GM19372 (cell line): ENCODE data around the gene PRRG4.
"Not testable (repeated sequence)": the region's sequence is repeated elsewhere in the genome, so short reads cannot be mapped to it uniquely, and the experiment has no call there.

Experiments used
- ATAC-seq: cut with Tn5 transposase; IDR thresholded peaks from one replicate; pipeline ENCODE4 v1.9.1; 2021; ENCODE audit warnings: mild to moderate bottlenecking, low read depth, moderate library complexity; ENCODE audit not compliant: unreplicated experiment

PRRG4 gene

DNA sequence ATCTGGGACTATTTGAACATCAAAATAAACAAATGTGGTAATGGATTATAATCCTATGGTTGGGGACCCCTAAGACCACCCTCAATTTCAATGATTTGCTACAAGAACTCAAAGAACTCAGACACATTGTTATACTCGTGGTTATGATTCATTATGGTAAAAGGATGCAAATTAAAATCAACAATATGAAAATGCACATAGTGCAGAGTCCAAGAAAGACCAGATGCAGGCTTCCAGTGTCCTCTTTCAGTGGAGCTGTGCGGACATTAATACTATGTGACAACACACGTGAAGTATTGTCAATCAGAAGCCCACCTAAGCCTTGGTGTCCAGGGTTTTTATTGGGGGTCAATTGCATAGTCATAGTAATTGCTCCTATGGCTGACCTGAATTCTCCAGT, 53.7 kb downstream of the PRRG4 start:
- no peak for ATAC-seq

GRCh38 chr11:32884023-32884422, 54.3 kb downstream of the PRRG4 start:
- ATAC-seq, result no peak

- ATAC-seq, result no peak
These were observed 55.1 kb downstream of the PRRG4 start for GRCh38 chr11:32884770-32885384.

DNA sequence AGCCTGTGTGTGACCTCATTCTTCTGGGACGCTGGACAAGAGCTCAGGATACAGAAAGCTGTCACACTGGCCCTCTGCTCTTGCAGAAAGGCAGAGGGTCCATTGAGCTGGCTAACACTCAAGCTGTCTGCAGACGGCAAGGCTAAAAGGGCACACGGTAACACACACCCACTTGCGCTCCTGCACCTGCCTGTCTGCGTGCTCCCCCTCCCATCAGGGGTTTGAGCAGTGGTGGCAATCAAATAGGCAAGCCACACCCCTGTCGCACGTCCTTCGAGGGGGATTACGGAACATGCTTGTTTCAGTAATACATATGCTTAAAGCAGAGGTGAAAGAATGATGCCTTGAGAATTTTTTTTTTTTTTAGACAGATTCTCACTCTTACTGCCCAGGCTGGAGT, 55.8 kb downstream of the PRRG4 start:
- no peak for ATAC-seq

DNA sequence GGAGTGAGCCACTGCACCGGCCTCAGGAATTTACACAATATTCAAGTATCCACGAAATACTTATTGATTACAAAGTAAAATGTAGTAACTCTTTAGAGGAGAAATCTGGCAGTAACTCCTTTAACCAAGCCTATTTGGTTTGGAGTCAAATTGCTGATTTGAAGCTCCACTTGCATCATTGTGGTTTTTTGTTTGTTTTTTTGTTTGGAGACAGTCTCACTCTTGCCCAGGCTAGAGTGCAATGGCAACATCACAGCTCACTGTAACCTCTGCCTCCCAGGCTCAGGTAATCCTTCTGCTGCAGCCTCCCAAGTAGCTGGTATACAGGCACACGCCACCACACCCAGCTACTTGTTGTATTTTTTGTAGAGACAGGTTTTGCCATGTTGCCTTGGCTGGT, 56.5 kb downstream of the PRRG4 start:
- ATAC-seq, result no peak

- ATAC-seq, result not testable (repeated sequence)
These were observed 58.1 kb downstream of the PRRG4 start for GRCh38 chr11:32887707-32888383.

DNA sequence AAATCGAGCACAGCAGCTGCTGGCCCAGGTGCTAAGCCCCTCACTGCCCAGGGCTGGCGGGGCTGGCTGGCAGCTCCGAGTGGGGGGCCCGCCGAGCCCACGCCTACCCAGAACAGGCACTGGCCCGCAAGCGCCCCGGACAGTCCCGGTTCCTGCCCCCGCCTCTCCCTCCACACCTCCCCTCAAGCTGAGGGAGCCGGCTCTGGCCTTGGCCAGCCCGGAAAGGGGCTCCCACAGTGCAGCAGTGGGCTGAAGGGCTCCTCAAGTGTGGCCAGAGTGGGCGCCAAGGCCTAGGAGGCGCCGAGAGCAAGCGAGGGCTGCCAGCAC, 58.6 kb downstream of the PRRG4 start:
- not testable (repeated sequence) for ATAC-seq

GRCh38 chr11:32888805-32889204, 59.1 kb downstream of the PRRG4 start:
- no peak for ATAC-seq

DNA sequence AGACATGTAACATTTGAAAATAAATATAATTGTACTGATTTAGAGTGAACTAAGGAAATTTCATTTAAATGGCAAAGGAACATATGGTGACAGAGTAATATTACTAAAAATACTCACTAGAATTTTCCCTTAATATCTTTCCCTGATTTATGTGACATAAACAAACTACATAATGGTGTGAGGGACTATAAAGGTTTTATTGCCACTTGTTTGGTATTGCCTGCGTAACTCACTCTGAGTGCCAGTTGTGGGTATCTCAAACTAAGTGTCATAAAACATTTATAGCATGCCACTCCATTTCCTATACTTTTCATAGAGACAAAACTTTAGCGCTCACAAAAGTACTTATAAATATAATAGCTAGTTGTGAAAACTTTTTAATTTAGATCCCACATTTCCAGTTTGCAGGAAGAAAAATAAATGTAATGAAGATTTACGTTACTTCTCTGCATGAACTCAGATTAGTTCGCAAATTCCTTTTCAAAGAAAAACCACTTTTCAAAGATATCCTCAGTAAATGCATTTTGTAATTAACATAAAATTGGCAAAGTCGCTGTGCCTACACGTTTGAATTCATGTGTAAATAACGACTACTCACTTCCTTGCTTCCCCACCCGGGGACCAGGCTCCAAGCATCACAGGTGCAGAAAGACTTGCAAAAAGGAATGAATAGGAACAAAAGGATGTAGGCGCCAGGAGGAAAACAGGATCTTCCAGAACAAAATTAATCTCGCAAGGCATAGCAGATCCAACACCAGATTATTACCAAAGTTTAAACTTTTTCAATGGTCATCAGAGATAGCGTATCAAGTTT, 61.3 kb downstream of the PRRG4 start:
- ATAC-seq, result no peak

DNA sequence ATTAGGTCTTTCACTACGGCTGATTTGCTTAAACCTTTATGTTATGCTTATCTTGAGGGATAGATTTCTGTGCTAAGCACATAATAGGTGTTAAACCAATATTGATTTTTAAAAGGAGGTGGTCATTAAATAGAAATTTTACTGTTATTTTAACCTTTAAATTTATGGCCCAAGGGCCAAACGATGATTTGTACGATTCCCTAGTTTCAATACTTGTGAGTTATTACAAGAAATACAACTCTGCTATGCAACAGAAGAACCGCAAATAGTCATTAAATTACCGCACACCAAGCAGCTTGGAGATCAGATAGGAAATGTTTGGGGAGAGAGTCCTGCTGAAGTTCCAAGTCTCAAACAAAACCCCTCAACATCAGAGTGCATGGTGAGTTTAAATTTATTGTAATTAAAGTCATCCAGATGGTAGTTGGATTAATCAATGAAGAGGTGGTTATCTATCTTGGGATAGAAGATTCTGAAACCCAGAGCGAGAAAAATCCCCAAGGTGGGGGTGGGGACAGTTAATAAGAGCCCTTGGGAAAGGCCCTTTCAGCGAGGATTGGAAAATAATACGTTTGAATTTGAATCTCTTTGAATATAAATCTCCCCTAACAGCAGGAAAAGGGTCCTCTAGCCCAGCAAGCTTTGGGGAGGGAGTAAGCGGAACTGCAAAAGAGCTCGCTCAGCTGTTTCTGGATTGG, 62.1 kb downstream of the PRRG4 start:
- no peak for ATAC-seq

- ATAC-seq, result peak; percentile 67
These were observed 62.8 kb downstream of the PRRG4 start, which contains the start of gene QSER1 for GRCh38 chr11:32892355-32893092. Gene QSER1, plus strand, starts transcription at chr11:32892811. Its CDS starts 315 bp downstream, at chr11:32893126.

DNA sequence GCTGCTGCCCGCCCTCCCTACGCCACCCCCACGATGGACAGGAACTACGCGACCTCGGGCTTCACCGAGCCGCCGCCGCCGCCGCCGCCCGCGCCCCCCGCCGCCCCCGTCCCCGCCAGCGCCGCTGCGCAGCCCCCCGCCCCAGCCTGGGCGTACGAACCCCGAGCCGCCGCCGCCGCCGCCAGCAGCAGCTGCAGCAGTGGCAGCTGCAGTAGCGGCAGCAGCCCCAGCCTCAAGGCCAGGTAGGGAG, 63.3 kb downstream of the PRRG4 start:
- no peak for ATAC-seq

DNA sequence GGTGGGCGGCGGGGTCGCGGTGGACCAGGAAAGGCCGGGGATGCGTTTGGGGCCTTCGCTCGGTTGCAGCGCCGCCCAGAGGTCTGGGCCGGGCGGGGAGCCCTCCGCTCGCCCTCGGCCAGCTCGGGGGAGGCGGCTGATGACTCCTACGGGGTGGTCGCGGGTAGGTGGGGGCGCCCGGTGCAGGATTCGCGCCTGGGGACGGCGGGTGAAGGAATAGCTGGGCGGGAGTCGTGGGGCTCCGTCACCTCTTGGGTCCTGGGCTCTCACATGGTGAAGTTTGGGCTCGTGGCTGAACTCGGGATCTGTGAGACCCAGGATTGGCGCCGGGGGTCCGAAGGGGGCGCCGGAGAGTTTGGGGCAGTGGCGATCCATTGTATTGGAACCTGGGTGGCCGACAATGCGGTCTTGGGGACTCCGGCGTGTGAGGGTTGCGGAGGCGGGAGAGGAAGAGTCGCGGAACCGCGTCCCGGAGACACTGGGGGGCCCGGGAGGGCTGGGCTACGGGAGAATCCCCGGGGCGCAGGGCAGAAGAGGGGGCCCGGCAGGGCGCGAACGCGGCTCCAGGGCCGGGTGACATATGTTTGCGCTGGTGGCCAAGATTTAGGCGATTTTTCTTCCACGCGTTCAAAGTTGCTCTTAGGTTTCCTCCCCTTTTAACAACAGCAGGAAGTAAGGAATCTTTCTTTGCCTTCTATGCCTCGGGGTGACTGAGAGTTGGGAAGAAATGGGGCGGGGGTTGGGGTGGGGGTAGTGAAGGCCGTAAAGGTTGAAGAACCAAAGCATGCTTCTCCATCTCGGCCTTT, 63.8 kb downstream of the PRRG4 start:
- ATAC-seq, result peak; percentile 31

DNA sequence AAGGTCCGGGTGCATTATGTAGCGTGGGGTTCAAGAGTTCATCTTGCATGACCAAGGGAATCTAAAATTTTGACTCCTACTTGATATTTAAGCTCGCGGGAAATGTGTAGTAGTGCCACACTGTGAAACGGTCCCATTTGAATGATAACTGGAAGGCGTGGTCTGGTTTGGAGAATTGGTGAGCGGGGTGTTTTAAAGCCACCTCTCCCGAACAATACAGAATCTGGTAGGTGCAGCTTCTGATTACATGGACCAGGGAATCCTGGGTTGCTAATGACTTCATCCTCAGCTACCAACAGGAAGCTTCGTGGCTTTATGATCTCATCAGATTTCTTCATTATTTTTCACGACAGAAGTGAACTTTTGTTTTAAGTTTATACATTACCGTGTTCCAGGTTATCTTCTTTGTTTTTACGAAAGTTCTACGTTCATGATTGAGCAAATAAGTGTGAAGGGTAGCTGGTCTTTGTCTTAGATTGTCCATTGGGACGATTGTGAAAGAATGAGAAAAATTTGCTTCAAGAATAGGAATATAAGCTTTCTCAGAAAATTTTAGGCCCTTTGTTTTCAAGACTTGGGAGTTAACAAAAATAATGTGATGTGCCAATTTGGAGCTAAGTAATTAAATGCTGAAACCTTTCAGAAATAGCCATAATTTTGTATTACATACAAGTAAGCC, 64.6 kb downstream of the PRRG4 start:
- no peak for ATAC-seq

DNA sequence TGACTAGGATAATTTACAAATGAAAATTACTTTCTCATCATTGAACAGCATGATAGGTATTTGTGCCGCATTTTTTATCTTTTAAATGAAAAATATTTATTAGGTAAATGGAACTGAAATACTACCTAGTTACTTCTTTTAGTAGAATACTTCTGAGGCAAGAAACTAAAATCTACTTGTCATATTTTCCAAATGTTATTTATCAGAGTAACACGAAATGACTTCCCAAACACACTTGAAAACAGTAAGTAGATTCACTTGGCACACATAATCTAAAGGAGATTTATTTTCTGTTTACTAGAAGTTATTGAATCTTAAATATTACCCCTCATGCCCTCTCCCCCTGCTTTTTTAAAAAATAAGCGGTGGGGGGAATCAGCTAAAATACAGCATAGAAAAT, 65.2 kb downstream of the PRRG4 start:
- ATAC-seq, result no peak

DNA sequence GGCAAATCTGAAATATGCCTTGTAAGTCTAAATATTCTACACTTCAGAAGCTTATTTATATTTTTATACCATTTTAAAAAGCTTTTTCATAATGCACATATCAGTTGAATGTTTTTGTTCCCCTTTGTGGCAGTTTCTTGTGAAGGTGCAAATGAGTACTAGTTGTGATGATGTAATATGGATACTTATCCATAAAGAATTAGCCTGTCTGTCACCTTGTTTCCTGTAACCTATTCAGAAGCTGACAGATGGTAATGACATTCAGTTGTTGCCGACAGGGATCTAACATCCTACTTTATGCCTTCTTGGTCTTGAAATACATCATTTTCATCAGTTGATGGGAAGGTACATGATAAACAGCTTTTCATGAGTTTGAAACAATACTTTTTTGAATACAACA, 65.7 kb downstream of the PRRG4 start:
- no peak for ATAC-seq

- no peak for ATAC-seq
These were observed 67.4 kb downstream of the PRRG4 start for GRCh38 chr11:32897103-32897502.

- ATAC-seq, result peak; percentile 56
These were observed 69.7 kb downstream of the PRRG4 start for GRCh38 chr11:32899438-32899837.

DNA sequence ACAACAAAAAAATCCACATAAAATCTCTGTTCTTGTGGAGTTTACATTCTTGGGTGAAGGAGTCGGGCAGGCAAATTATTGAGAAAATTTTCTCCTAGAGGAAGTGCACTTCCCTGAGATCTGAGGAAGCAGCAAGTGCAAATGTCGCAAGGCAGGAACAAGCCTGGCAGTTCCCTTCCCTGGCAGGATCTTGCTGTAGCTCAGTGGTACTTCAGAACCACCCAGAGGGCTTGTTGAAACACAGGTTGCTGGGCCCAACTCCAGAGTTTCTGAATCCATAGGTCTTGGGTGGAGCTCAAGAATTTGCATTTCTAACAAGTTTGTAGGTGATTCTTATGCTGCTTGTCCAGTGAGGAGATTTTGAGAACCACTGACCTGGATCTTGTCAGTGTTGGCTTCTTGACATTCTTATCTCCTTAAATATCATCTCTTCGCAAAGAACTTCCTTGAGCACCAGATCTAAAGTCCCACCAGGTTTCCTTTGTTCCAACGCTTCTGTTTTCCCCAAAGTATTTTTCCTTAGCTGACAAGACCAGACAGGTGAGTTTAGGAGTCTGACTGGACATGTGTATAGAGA, 72.5 kb downstream of the PRRG4 start:
- ATAC-seq, result no peak
